ENCODE measurements around the gene VSIR.

VSIR gene

GRCh38 chr10:71747039-71747531 is 26.2 kb downstream of the VSIR start:
- DNase-seq (ENCODE audit: low read depth in 2 of 2), result no peak

GRCh38 chr10:71746344-71747037 is 26.8 kb downstream of the VSIR start:
- DNase-seq (ENCODE audit: low read depth in 2 of 2), result no peak

- DNase-seq (ENCODE audit: low read depth in 2 of 2), result no peak
Measured at GRCh38 chr10:71745664-71746250, 27.6 kb downstream of the VSIR start.

- DNase-seq (ENCODE audit: low read depth in 2 of 2), result no peak
Measured at GRCh38 chr10:71744897-71745663, 28.2 kb downstream of the VSIR start.

GRCh38 chr10:71743866-71744265 is 29.5 kb downstream of the VSIR start:
- DNase-seq (ENCODE audit: low read depth in 2 of 2), result no peak

- DNase-seq (ENCODE audit: low read depth in 2 of 2), result no peak
Measured at GRCh38 chr10:71743089-71743838, 30.1 kb downstream of the VSIR start.

GRCh38 chr10:71742301-71743088 is 30.8 kb downstream of the VSIR start:
- no peak for DNase-seq (ENCODE audit: low read depth in 2 of 2)

GRCh38 chr10:71741671-71742070 is 31.6 kb downstream of the VSIR start:
- DNase-seq (ENCODE audit: low read depth in 2 of 2), result no peak

GRCh38 chr10:71741029-71741428 is 32.3 kb downstream of the VSIR start:
- DNase-seq (ENCODE audit: low read depth in 2 of 2), result no peak

GRCh38 chr10:71740069-71740653 is 33.2 kb downstream of the VSIR start:
- no peak for DNase-seq (ENCODE audit: low read depth in 2 of 2)

GRCh38 chr10:71739358-71739900 is 33.9 kb downstream of the VSIR start:
- no peak for DNase-seq (ENCODE audit: low read depth in 2 of 2)

- no peak for DNase-seq (ENCODE audit: low read depth in 2 of 2)
Measured at GRCh38 chr10:71737834-71738197, 35.5 kb downstream of the VSIR start.

GRCh38 chr10:71737001-71737833 is 36.1 kb downstream of the VSIR start:
- no peak for DNase-seq (ENCODE audit: low read depth in 2 of 2)

GRCh38 chr10:71736570-71736952 is 36.8 kb downstream of the VSIR start:
- DNase-seq (ENCODE audit: low read depth in 2 of 2), result no peak

GRCh38 chr10:71735709-71736569 is 37.4 kb downstream of the VSIR start:
- peak; percentile 52 to 62 for DNase-seq (ENCODE audit: low read depth in 2 of 2)

- no peak for DNase-seq (ENCODE audit: low read depth in 2 of 2)
Measured at GRCh38 chr10:71734797-71735196, 38.5 kb downstream of the VSIR start.

GRCh38 chr10:71731791-71732190 is 41.5 kb downstream of the VSIR start:
- DNase-seq (ENCODE audit: low read depth in 2 of 2), result no peak

GRCh38 chr10:71729161-71729636 is 44.1 kb downstream of the VSIR start:
- no peak for DNase-seq (ENCODE audit: low read depth in 2 of 2)
